Cortex of kidney (tissue), 1 donor: ENCODE results near the gene IGDCC3.
"Not testable (repeated sequence)": the region's sequence is repeated elsewhere in the genome, so short reads cannot be mapped to it uniquely, and the experiment has no call there.

ENCODE experiments used
- DNase-seq: peaks from one replicate; lab custom pipeline; 2025; lab: John Stamatoyannopoulos, UW

Gene IGDCC3

GRCh38 chr15:65405791-65406423, 28.1 kb upstream of the IGDCC3 start:
- DNase-seq = no peak

- DNase-seq = no peak
These were observed 26.5 kb upstream of the IGDCC3 start for GRCh38 chr15:65404186-65404872.

- DNase-seq = no peak
These were observed 25.2 kb upstream of the IGDCC3 start for GRCh38 chr15:65402961-65403360.

- DNase-seq = no peak
These were observed 23.9 kb upstream of the IGDCC3 start for GRCh38 chr15:65401611-65402240.

- no peak for DNase-seq
These were observed 23.2 kb upstream of the IGDCC3 start for GRCh38 chr15:65400760-65401610.

- DNase-seq = no peak
These were observed 22.2 kb upstream of the IGDCC3 start for GRCh38 chr15:65399997-65400396.

- no peak for DNase-seq
These were observed 21.4 kb upstream of the IGDCC3 start for GRCh38 chr15:65399001-65399706.

- not testable (repeated sequence) for DNase-seq
These were observed 20.7 kb upstream of the IGDCC3 start for GRCh38 chr15:65398486-65398885.

GRCh38 chr15:65396965-65397317, 19.1 kb upstream of the IGDCC3 start:
- DNase-seq = no peak

GRCh38 chr15:65396283-65396964, 18.6 kb upstream of the IGDCC3 start:
- DNase-seq = no peak

- DNase-seq = no peak
These were observed 17.9 kb upstream of the IGDCC3 start for GRCh38 chr15:65395567-65396202.

- DNase-seq = no peak
These were observed 17.1 kb upstream of the IGDCC3 start for GRCh38 chr15:65394936-65395335.

- DNase-seq = no peak
These were observed 16.5 kb upstream of the IGDCC3 start for GRCh38 chr15:65394280-65394789.

GRCh38 chr15:65393557-65393956, 15.8 kb upstream of the IGDCC3 start:
- DNase-seq = no peak

- no peak for DNase-seq
These were observed 15.3 kb upstream of the IGDCC3 start for GRCh38 chr15:65393091-65393490.

GRCh38 chr15:65392368-65392767, 14.6 kb upstream of the IGDCC3 start:
- no peak for DNase-seq

- no peak for DNase-seq
These were observed 13.9 kb upstream of the IGDCC3 start for GRCh38 chr15:65391732-65392131.

- DNase-seq = no peak
These were observed 12.6 kb upstream of the IGDCC3 start for GRCh38 chr15:65390447-65390846.

- no peak for DNase-seq
These were observed 11.4 kb upstream of the IGDCC3 start for GRCh38 chr15:65389226-65389625.

- DNase-seq = no peak
These were observed 10.7 kb upstream of the IGDCC3 start for GRCh38 chr15:65388306-65389080.
